ENCODE measurements around the gene MPPED1.

Gene MPPED1

DNA sequence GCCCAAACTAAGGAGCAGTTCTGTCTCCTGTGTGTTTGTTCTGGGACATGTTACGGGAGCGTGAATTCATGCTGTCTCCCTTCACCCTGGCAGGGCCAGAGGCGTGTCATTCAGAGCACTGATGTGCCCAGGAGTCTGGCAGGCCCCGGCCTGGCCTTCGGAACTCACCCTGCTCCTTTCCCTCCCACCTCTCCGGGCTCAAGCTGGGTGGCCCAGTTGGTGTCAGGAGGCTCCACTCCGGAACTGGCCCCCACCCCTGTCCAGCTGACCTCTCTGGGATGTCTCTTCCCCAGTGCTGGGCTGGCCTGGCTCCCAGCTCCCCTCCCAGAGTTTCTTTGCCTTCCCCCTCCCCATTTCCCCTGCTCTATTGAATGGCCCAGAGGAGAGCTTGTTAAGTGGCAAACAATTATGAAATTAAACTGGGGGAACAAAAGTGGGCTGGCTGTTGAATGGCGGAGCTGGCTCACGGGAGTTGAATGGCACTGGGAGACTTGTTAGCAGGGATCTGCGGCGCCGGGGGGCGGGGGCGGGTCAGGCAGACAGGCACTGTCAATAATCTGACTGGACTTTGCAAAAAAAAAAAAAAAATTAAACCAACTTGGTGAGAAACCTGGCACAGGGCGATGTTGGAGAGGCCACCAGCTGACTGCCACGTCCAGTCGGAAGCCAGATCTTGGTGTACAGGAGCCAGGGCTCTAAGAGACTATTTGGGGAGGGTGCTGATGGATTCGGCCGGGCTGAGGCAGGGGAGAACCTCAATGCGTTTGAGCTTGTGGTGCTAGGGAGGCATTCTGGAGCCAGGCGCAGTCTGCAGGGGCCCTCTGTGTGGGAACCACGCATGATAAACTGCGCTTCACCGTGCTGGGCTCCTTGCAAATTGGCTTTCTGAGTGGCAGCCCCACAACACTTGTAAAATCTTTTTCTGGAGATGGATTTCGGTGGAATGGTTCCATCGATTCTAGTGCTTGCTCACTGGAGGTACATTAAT lies 1.3 kb downstream of the MPPED1 start:
- DNase-seq: no peak

- DNase-seq: no peak
These were observed 2.0 kb downstream of the MPPED1 start for GRCh38 chr22:43413826-43414225.

DNA sequence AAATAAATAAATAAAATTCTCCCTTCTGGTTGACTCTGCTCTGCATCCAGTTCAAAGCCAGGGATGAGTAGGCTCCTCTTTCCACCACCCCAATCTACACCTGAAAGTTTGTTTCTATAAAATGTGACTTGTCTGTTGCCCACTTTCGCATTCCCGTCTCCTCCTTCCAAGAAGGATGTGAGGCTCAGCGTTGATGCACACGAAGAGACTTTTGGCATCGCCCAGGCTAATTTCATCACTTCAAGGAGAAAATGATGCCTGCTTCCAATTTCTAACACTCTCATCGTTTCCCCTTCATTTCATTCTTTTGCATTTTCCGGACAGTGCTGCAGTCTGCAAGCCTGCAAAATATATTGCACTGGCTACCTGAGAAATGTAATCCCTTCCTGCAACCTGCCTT lies 3.9 kb downstream of the MPPED1 start:
- DNase-seq: no peak

DNA sequence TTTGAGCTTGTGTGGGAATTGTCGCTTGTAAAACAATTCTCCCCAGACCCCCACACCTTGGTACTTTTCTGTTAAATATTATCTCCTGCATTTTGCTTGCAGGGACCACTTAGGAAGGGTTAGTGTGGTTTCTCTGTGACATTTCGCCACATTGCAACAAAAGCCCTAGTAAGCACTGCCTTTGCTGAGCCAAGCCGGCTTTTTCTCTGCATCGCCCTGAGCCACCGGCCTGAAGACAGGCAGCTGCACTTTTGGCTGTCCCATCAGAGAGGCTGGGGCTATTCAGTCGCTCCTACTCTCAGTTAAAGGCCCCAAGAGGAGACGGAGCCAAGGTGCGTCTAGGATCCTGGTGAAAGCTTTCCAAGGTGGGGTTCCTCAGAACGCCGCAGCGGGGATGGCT lies 5.7 kb downstream of the MPPED1 start:
- no peak for DNase-seq

- DNase-seq: no peak
These were observed 6.4 kb downstream of the MPPED1 start for GRCh38 chr22:43418079-43418825.

- no peak for DNase-seq
These were observed 7.7 kb downstream of the MPPED1 start for GRCh38 chr22:43419371-43420080.

GRCh38 chr22:43421046-43421665 lies 9.3 kb downstream of the MPPED1 start:
- DNase-seq: no peak

DNA sequence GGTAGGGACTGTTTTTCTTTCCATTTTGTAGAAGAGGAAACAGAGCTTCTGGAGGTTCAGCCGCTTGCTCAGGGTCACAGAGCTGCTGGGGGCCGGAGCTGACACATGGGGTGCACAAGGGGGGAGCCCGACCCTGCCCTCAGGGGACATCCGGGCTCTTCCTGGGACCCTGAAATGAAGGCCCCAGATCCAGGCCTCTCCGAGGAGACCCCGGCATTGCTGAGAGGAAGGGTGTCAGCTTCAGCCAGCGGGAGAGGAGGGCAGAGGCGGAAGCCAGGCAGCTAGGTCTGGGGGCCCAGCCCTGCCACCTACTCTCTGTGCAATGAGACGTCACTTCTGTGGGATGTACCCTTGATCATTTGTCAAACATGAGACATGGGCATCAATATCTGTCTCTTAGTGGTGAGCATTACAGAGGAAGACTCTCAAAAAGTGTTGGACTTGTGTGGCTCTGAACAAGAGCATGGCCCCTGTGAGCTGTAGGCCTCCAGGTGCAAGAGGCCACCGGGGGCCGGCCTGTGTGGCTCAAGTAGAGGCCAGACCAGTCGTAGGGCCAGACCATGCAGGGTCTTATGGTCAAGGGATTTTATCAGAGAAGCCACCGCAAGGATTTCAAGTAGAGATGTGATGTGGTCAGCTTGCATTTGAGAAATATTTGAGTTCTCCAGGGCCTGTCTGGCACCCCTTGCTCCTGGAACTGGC lies 10.3 kb downstream of the MPPED1 start:
- DNase-seq: no peak

DNA sequence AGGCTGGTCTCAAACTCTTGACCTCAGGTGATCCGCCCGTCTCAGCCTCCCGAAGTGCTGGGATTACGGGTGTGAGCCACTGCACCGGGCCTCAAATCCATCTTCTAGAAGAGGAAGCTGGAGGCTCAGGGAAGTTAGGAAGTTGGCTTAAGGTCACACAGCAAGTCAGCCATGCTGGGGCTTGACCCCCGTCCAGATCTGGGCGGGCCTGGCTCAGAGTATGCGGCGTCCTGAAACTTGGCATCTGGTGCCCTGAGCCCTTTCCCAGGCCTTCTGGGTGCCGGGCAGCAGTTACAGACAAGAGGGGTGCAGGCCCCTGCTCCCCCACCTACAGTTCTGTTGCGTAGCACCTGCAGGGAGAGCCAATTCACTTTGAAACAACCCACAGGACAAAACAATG lies 11.2 kb downstream of the MPPED1 start:
- no peak for DNase-seq

DNA sequence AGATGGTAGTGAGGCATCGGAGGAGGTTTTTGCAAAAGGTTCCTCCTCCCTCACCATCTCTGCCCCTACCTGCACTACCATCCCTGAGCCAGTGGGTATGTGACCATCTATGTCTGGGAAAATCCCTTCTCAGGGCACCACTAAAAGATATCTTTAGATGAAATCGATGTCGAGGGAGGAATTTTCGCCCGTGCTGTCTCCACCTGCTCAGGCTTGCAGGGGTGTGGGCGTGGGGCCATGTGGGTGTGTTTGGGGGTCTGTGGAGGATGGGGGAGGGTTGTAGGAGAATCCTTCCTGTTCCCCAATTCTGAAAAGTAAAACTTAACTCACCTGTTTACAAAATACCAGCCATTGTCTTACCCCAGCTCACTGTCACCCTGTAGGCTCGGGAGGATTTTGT lies 12.4 kb downstream of the MPPED1 start:
- DNase-seq: no peak

DNA sequence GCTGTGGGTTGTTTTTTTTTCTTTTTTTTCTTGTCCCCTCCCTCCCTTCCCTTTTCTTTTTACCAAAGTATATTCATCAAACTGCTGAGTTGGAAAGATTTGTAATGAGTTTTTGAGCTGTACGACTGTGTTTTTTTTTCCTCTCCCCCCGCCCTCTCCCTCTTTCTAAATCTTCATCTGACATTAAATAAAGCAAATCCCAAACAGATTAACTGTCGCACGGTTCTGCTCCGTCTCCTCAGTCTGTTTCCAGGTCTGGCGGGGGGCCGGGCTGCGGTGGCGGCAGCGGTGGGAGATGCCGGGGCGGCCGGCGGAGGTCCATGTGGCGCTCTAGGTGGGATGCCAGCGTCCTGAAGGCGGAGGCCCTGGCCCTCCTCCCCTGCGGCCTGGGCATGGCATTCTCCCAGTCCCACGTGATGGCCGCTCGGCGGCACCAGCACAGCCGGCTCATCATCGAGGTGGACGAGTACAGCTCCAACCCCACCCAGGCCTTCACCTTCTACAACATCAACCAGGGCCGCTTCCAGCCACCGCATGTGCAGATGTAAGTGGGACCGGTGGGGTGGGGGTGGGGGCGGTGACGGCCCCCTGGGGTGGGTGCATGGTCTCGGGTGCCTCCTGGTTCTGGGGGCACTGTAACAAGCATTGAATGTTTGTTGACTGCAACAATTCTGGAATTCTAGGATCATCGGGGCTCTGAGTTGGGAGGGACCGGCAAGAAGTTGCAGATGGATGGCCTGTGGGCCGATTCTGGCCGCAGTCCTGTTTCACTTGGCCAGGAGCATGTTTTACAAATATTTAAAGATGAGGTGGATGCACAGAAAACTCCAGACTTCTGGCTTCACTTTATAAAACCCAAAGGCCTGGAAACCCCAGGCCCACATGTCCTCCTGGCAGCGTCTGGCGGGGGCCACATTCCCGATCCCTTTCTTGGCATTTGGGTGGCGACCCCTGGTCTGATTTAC lies 13.1 kb downstream of the MPPED1 start:
- no peak for DNase-seq

DNA sequence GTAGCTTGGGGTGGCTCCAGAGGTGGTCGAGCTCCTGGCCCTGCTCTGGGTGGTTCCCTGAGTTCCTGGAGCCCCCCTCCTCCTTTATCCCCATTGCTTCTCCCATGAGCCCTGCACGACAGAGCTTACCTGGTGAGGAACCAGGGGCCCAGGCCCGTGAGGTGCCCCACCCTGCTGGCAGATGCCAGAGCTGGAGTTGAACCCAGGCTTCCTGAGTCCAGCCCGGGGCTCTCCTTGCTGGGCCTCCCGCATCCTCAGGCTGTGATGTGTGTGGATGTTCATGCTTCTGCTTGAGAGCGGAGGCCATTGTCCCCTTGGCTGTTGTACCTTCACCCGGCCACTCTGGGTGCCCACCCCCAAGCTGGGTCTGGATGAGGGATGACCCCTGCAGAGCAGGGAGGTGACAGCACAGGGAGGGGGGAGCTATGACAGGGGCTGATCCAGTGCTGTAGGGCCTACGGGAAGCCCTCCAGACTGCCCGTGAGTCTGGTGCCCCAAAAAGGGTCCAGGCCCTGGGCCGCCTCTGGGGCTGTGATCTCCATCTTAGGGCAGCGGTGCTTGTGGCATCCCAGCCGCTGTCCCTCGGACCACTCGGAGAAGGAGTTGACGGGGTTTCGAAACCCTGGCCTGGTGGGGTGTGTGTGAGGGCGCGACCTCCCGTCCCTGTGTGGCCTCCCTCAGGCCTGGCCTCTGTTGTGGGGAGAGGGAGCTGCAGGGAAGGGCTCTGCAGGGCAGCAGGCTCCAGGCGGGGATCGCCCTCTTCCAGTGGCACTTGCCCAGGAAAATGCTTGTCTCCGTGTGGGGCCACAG lies 14.4 kb downstream of the MPPED1 start:
- no peak for DNase-seq

DNA sequence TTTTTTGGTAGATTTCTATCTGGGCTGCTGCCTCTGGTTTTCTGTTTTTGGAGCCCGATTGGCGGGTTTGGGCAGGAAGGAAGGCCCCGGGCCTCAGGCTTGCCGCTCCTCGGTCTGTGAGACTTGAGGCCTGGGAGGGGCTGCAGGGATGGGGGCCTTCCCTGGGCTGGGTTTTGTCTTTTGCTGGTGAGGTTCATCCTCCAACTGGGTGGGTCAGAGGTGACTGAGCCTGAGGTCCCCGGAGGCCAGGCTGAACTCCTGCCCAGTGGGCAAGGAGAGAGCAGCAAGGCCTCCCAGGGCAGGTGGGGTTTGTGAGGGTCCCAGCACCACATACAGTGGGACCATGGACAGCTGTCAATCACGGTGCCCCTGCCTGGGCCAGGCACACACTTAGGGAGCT lies 15.0 kb downstream of the MPPED1 start:
- DNase-seq: no peak

- DNase-seq: no peak
These were observed 15.6 kb downstream of the MPPED1 start for GRCh38 chr22:43427296-43428004.

DNA sequence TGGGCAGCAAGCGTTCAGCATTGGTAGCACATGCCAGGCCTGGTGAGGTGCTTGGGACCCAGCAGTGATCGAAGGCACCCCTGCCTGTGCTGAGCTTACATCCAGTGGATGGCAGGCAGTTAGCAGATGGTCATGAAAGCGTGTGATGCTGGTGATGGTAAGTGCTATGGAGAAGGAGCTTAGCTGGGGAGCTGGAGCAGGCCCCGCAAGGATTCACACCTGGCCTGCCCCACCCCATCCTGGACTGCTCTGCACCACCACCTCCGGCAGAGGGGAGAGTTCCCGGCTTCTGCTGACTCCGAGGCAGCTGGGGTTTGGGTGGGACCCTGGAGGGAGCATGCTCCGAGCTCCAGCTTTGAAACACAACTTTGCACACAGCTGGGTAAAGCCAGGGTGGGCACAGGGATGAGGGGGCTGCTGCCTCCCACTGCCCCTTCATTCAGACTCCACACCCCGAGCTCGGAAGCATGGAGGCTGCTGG lies 16.2 kb downstream of the MPPED1 start:
- no peak for DNase-seq

DNA sequence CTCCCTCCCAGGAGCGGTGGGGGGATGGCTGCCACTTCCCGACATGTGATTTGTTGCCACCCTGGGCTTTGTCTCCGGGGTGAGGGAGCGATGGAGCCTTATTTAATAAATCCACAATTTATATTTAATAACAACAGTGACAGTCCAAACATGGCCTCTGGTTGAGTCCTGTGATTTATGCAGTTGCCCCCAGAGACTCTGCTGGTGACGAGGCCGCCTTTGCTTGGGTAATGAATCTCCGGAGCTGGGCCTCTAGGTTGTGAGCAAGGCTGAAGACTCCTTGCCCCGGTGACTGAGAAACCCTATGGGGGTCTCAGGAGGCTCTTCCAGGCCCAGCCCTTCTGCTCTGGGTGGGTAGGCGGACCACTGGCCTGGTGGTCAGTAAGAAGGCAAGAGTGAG lies 16.7 kb downstream of the MPPED1 start:
- no peak for DNase-seq

DNA sequence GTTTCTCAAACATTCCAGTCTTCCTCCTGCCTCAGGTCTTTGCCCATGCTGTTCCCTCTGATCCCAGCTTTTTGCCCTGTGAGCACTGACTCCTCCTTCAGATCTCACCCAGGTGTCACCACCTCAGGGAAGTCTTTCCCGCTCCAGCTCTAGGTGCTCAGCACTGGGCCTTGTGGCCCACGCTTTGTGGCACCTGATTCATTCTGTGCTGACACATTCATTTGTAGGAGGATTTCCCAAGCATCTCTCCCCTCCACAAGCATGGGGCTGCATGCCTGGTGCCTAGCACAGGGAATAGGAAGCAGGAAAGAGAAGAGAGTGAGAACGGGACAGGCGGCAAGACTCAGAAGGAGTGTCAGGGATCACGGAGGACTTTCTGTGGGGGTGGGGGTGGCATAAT lies 17.6 kb downstream of the MPPED1 start:
- no peak for DNase-seq

GRCh38 chr22:43431808-43432554 lies 20.2 kb downstream of the MPPED1 start:
- DNase-seq: no peak

All from stimulated activated CD4-positive, alpha-beta T cell treated with anti-CD3 and anti-CD28 coated beads, Interleukin-2, amount 100 ng/mL, for 24 hours (primary cell).